Right lobe of liver (tissue), 6 donors: ENCODE measurements around the gene SAMD4A. TPM values are rescaled to one million over a fixed set of nuclear protein-coding genes. Genes with fewer than 3 reads are reported as not detected.

Experiments used
- ATAC-seq, 4 donors: fragments of 200-7000 bp; cut with Tn5 transposase; one replicate each; pipeline ENCODE4 v1.9.1; 2020; ENCODE audit warnings: mild to moderate bottlenecking in 4 of 4, moderate library complexity in 4 of 4
- DNase-seq, 3 donors: peaks; one replicate each; pipeline ENCODE4 v3.0.0-alpha.2; 2020
- H3K27ac ChIP-seq, 3 donors: fragments of 200-600 bp; one replicate each; pipeline ENCODE4 v1.8.0; 2022
- H3K27me3 ChIP-seq, 2 donors: fragments of 200-600 bp; one replicate each; pipeline ENCODE4 v1.8.0; 2022
- H3K36me3 ChIP-seq, 4 donors: fragments of 200-600 bp; sonication (generic) in 1 of 4; one replicate each; pipeline versions ENCODE4 v1.5.1 to v1.8.0; 2017 to 2022; ENCODE audit warnings: control low read depth in 1 of 4
- H3K4me1 ChIP-seq, 4 donors: fragments of 200-600 bp; sonication (generic) in 1 of 4; one replicate each; pipeline versions ENCODE4 v1.5.1 to v1.8.0; 2017 to 2022; ENCODE audit warnings: control low read depth in 1 of 4
- H3K4me3 ChIP-seq, 3 donors: fragments of 200-600 bp; one replicate each; pipeline ENCODE4 v1.8.0; 2022
- H3K9me3 ChIP-seq, 4 donors: fragments of 200-600 bp; sonication (generic) in 1 of 4; one replicate each; pipeline versions ENCODE4 v1.5.1 to v1.8.0; 2017 to 2022; ENCODE audit warnings: control low read depth in 1 of 4
- CTCF ChIP-seq, 4 donors: fragments of 200-600 bp in 3 of 4; fragments of 450-650 bp in 1 of 4; IDR thresholded peaks; one replicate each; pipeline versions ENCODE4 v1.5.1 to v1.8.0; 2016 to 2022; ENCODE audit warnings: antibody characterized with exemption in 4 of 4, mild to moderate bottlenecking in 2 of 4
- POLR2A ChIP-seq: fragments of 450-650 bp; IDR thresholded peaks from one replicate; pipeline ENCODE4 v1.6.1; 2017; ENCODE audit warnings: antibody characterized with exemption, mild to moderate bottlenecking
- WGBS: methylation state at CpG from one replicate; pipeline ENCODE4 v1.1.6; 2018; ENCODE audit warnings: low coverage, low lambda C conversion rate; ENCODE audit not compliant: insufficient coverage; ENCODE audit errors: missing lambda C conversion rate; 5-methylcytosine and 5-hydroxymethylcytosine counted together
- intact Hi-C, 2 donors: fragments of 100-400 bp; cut with DNase I; formaldehyde crosslinking; loops; one replicate each; pipeline versions ENCODE4 v1.11.2 to v1.14.1; 2022
- total RNA-seq, 6 experiments: library from RNA; depleted of rRNA in 2 of 6; stranded (reverse); fragments of >200 nt in 2 of 6; fragmentation: NEBNext Ultra II Directional in 3 of 6; extraction: Animal tissue kit (Norgen Biotek cat#: 25700) in 3 of 6; gene quantifications; one replicate each; pipeline versions ENCODE4 v1.1.0 to v1.2.4, GENCODE V29; 2016 to 2023
- donor health status: DM: no; HTN: yes; CAD: no.
- donor health status: DM: no; HTN: no; CAD: no.
- donor health status: DM: no; HTN: no; CAD: no.
- donor health status: DM: no; HTN: yes; CAD: no.
- donor health status: DM: no; HTN: yes; CAD: no.

The SAMD4A gene
- total RNA-seq, 6 experiments from 2014 or later: 16.7 to 31.9 (median 21.1) TPM

- Histone ChIP-seq H3K4me1 (no peaks in the 10 kb centered on the region), H3K4me3 (no peak overlapping the region), H3K27me3 (no peaks in the 10 kb centered on the region), H3K27ac (no peak overlapping the region), H3K9me3 (no peaks in the 10 kb centered on the region), H3K36me3 (no peaks in the 10 kb centered on the region)
- WGBS: 56% methylated on average over 8 of the region's 11 CpGs
- DNase-seq: no peak
- TF ChIP-seq POLR2A: no peak
- TF ChIP-seq CTCF (IDR thresholded peaks at IDR 0.05): no peak
- intact Hi-C loops: no loop called here
- ATAC-seq: peak in 1 of 4 donors; percentile 52
These were observed 110.1 kb downstream of the SAMD4A start for GRCh38 chr14:54676812-54677708.

DNA sequence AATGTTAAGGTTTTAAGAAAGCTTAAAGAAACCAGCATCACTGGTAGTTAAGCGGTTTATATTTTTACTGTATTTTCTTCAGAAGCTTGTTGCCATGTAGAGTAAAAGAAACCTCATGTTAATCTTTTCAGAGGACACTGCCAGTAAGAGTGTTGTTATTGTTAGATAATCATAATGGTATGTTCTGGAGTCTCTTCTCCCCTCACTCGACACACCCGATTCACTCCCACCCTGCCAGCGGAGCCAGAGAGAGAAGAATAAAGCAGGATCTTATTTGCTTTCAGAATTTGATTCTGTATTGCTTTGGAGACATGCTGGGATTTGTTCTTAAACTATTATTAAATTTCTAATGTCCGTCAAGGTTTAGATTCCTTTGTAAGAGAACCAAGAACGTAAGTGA lies 113.7 kb downstream of the SAMD4A start:
- ATAC-seq (no peak), DNase-seq (no peak)
- intact Hi-C loops: loop anchor here in 1 of 2 donors (10.0 kb wide), 1 partner anchor 106 kb away; no protein-coding TSS in a partner anchor
- TF ChIP-seq CTCF (IDR thresholded peaks at IDR 0.05) (no peak), POLR2A (no peak)
- no peak overlapping the region for H3K27ac ChIP-seq
- no peaks in the 10 kb centered on the region for H3K36me3 ChIP-seq
- H3K9me3 ChIP-seq: no peaks in the 10 kb centered on the region
- 97% methylated on average over 4 of the region's 6 CpGs for whole genome bisulfite sequencing
- no peak overlapping the region for H3K4me3 ChIP-seq
- H3K4me1 ChIP-seq: no peaks in the 10 kb centered on the region
- no peaks in the 10 kb centered on the region for H3K27me3 ChIP-seq

GRCh38 chr14:54681811-54682261 lies 114.9 kb downstream of the SAMD4A start:
- DNase-seq (no peak), ATAC-seq (no peak)
- TF ChIP-seq POLR2A (no peak), CTCF (IDR thresholded peaks at IDR 0.05) (no peak)
- H3K4me1 ChIP-seq: no peaks in the 10 kb centered on the region
- H3K4me3 ChIP-seq: no peak overlapping the region
- no peaks in the 10 kb centered on the region for H3K27me3 ChIP-seq
- intact Hi-C loops: loop anchor here in 1 of 2 donors (10.0 kb wide), 1 partner anchor 107 kb away; no protein-coding TSS in a partner anchor
- no peaks in the 10 kb centered on the region for H3K9me3 ChIP-seq
- H3K36me3 ChIP-seq: no peaks in the 10 kb centered on the region
- 62% methylated on average over 4 of the region's 4 CpGs for WGBS
- no peak overlapping the region for H3K27ac ChIP-seq

GRCh38 chr14:54682578-54682977 lies 115.7 kb downstream of the SAMD4A start:
- no peaks in the 10 kb centered on the region for H3K4me1 ChIP-seq
- intact Hi-C loops: loop anchor here in 1 of 2 donors (10.0 kb wide), 1 partner anchor 108 kb away; no protein-coding TSS in a partner anchor
- ATAC-seq: no peak
- no peaks in the 10 kb centered on the region for H3K27me3 ChIP-seq
- WGBS: 82% methylated on average over 2 of the region's 3 CpGs
- TF ChIP-seq POLR2A: no peak
- TF ChIP-seq CTCF (IDR thresholded peaks at IDR 0.05): no peak
- H3K4me3 ChIP-seq: no peak overlapping the region
- no peaks in the 10 kb centered on the region for H3K9me3 ChIP-seq
- H3K36me3 ChIP-seq: no peaks in the 10 kb centered on the region
- DNase-seq: no peak
- no peak overlapping the region for H3K27ac ChIP-seq
